Mesothelial cell of epicardium (in vitro differentiated cells): ENCODE results near the gene PRR7. TPM values are rescaled to one million over a fixed set of nuclear protein-coding genes. Genes with fewer than 3 reads are reported as not detected.

Experiments used
- DNase-seq, 2 experiments: peaks; one replicate each; pipeline ENCODE4 v3.0.0; 2021; ENCODE audit warnings: low spot score in 2 of 2; ENCODE audit not compliant: unreplicated experiment in 2 of 2
- H3K27ac Mint-ChIP-seq: 2 replicates; pipeline ENCODE4 v1.8.0; 2021; ENCODE audit warnings: mixed read lengths
- H3K27me3 Mint-ChIP-seq: 2 replicates; pipeline ENCODE4 v1.8.0; 2021; ENCODE audit warnings: low read depth, mixed read lengths
- H3K36me3 Mint-ChIP-seq: 2 replicates; pipeline ENCODE4 v1.8.0; 2021; ENCODE audit warnings: mixed read lengths
- H3K4me1 Mint-ChIP-seq: 2 replicates; pipeline ENCODE4 v1.8.0; 2021; ENCODE audit warnings: mixed read lengths
- H3K4me3 Mint-ChIP-seq: 2 replicates; pipeline ENCODE4 v1.8.0; 2021; ENCODE audit warnings: mild to moderate bottlenecking, moderate library complexity, mixed read lengths
- H3K9me3 Mint-ChIP-seq: 2 replicates; pipeline ENCODE4 v1.8.0; 2021; ENCODE audit warnings: mixed read lengths
- total RNA-seq: library from RNA; stranded (reverse); gene quantifications from 3 replicates; pipeline ENCODE4 v1.2.1, GENCODE V29; 2021
- TF ChIP-seq, protein P1 (sequence below): fragments of 200-600 bp; sonication (generic); IDR thresholded peaks from one replicate; pipeline ENCODE4 v1.5.0; 2021; ENCODE audit warnings: antibody characterized with exemption; ENCODE audit not compliant: unreplicated experiment

Gene PRR7
- total RNA-seq, 1 donor from 2014 or later: 5.9 TPM

DNA sequence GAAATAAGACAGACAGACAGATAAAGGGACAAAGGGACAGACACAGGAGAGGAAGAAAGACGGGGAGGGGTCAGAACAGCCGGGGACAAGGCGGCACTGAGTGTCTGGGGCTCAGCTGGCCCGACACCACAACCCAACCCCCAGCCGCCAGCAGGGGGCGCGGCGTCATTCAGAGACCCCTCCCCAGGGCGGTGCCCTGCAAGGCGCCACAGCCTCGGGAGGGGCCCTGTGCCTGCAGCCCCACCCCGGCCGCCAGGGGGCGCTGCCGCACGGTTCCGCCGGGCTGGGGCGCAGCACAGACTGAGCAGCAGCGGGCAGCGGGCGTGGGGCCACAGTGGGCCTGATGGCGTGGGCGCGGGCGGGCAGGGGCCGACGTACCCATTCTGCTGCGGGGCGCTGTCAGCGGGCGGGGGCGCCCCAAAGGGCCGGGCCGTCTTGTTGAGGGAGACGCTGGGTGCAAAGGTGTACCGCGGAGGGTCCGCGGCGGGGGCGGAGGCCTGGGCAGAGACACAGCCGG, 44.9 kb downstream of the PRR7 start:
- peaks cover 28% of the 10 kb centered on the region for H3K36me3 Mint-ChIP-seq
- no peaks in the 10 kb centered on the region for H3K9me3 Mint-ChIP-seq
- H3K27me3 Mint-ChIP-seq: no peaks in the 10 kb centered on the region
- TF ChIP-seq, protein P1, sequence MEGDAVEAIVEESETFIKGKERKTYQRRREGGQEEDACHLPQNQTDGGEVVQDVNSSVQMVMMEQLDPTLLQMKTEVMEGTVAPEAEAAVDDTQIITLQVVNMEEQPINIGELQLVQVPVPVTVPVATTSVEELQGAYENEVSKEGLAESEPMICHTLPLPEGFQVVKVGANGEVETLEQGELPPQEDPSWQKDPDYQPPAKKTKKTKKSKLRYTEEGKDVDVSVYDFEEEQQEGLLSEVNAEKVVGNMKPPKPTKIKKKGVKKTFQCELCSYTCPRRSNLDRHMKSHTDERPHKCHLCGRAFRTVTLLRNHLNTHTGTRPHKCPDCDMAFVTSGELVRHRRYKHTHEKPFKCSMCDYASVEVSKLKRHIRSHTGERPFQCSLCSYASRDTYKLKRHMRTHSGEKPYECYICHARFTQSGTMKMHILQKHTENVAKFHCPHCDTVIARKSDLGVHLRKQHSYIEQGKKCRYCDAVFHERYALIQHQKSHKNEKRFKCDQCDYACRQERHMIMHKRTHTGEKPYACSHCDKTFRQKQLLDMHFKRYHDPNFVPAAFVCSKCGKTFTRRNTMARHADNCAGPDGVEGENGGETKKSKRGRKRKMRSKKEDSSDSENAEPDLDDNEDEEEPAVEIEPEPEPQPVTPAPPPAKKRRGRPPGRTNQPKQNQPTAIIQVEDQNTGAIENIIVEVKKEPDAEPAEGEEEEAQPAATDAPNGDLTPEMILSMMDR: peak; percentile 99
- H3K4me3 Mint-ChIP-seq: no peak overlapping the region
- peaks cover 38% of the 10 kb centered on the region for H3K4me1 Mint-ChIP-seq
- peak overlapping the region; percentile 53 for H3K27ac Mint-ChIP-seq
- peak; percentile 67 to 83 for DNase-seq

DNA sequence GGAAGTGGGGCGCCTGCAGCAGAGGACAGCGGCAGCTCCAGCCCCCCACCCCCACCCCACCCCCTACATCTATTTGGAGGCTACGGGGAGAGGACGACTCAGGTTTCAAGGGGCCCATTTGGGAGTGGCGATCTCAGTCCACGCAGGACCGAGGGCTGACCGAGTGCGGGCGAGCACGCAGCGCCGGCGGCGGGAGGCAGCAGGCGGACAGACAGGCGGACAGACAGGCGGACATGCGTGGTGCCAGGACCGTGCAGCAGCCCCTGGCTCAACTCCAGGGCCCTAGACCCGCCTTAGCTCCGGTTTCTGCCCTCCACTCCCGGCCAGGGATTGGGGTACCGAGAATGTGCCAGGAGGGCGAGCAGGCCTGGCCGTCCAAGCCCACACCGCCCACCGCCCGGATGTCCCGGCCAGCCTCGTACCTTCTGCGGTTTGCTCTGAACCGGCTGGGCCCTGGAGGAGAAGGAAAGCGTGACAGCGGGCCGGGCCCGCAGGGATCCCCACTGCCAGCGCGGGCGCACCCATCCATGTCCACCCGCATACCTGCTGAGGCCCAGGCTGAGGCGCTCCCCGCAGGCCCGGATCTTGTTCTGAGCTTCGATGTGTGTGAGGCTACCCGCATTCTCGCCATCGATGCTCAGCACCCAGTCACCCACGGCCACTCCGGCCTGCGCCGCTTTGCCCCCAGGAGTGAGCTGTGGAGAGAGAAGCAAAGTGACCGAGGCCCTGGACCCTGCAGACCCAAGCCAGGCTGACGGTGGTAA, 45.6 kb downstream of the PRR7 start:
- TF ChIP-seq, protein P1: no peak
- Mint-ChIP-seq H3K9me3 (no peaks in the 10 kb centered on the region), H3K36me3 (peaks cover 25% of the 10 kb centered on the region), H3K27me3 (no peaks in the 10 kb centered on the region), H3K4me3 (no peak overlapping the region), H3K4me1 (peaks cover 38% of the 10 kb centered on the region), H3K27ac (peak overlapping the region; percentile 96)
- DNase-seq: no peak

DNA sequence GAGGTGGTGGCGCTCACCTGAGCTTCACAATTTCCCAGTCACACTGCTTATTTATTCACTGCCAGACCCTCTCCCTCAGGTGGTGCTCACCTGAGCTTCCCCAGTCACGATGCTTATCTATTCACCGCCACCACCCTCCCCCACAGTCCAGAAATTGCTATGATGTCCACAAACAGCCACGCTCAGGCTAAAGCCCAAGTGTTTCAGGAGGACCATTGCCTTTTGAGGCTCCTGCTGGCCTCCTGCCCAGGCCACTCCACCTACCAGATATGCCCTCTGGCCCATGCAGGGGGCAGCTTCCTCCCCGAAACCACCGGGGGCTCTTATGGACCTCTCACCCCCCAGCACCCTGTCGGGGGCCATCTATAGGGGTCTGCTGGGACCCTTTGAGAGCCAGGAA, 46.2 kb downstream of the PRR7 start:
- TF ChIP-seq, protein P1: no peak
- Mint-ChIP-seq H3K36me3 (peaks cover 21% of the 10 kb centered on the region), H3K4me1 (peaks cover 41% of the 10 kb centered on the region), H3K27me3 (no peaks in the 10 kb centered on the region), H3K4me3 (peak overlapping the region; percentile 9), H3K27ac (peak overlapping the region; percentile 96), H3K9me3 (no peaks in the 10 kb centered on the region)
- no peak for DNase-seq

DNA sequence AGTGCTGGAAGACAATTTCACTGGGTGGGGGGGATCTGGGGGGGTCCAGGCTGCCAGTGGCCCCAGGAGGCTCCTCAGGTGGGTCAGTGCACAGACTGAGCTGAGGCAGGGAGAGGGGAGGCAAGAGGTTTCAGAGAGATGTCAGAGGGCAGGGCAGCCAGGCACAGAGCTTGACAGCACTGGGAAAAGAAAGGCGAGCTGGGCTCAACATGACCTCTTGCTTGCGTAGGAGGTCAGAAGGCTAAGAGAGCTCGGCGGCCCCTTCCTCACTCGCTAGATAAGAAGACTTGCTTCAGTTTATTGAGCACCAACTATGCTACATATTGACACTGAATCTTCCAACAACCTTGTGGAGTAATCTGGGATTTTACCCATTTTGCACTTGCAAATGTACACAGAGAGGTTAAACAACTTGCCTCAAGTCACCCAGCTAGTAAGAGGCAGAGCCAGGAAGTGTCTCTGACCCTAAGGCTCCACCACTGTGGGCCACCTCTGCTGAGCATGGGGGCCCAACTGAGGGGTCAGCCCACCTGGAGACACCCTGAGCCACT, 47.3 kb downstream of the PRR7 start:
- Mint-ChIP-seq H3K27ac (peak overlapping the region; percentile 96), H3K9me3 (no peaks in the 10 kb centered on the region), H3K36me3 (peaks cover 15% of the 10 kb centered on the region), H3K4me1 (peaks cover 50% of the 10 kb centered on the region), H3K4me3 (peak overlapping the region; percentile 39), H3K27me3 (no peaks in the 10 kb centered on the region)
- TF ChIP-seq, protein P1: no peak
- no peak for DNase-seq

DNA sequence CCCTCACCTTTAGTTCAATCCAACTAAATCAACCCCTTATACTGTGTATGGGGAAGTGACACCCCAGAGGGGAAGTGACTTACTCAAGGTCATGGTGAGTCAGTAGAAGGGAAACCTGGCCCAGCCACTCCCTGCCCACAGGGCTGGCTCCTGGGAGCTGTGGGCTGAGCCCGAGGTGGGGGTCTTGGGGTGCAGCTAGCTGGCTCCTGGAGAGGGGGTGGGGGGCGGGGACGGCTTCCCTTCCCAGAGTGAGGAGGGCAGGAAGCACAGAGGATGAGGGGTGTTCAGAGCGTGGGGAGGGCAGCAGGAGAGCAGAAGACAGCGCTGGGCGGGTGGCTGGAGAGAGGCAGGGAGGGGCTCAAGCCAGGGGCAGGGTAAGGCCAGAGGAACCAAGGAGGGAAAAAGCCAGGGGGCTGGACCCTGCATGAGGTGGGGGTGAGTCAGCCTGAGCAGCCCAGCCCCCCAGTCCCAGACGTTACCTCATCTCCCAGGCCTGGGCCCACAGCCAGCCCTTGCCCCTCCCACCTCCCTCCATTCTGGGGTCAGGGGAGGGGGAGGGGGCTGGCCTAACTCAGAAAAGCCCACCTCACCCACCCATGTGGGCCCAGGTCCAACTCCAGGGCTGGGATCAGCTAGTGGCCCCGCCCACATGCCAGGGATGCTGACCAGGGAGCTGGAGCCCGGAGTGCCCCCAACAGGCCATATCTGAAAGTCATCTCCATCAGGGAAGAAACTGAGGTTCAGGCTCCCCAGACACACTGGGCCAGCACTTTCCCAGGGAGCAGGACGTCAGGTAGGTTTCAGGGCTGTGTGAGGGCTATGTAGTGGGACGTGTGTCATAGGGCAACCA, 48.0 kb downstream of the PRR7 start:
- Mint-ChIP-seq H3K36me3 (peaks cover 13% of the 10 kb centered on the region), H3K9me3 (no peaks in the 10 kb centered on the region), H3K27ac (peak overlapping the region; percentile 96), H3K4me3 (peak overlapping the region; percentile 74), H3K27me3 (no peaks in the 10 kb centered on the region), H3K4me1 (peaks cover 55% of the 10 kb centered on the region)
- DNase-seq: peak; percentile 69 to 79
- TF ChIP-seq, protein P1: no peak
